Measurements from ENCODE around the gene RGS12. TPM values are rescaled to one million over a fixed set of nuclear protein-coding genes. Genes with fewer than 3 reads are reported as not detected.

Gene RGS12
- total RNA-seq, 1 donor, result 15.1 TPM

- no peak overlapping the region for H3K4me3 ChIP-seq (ENCODE audit: low read depth, low read length)
- no peak for TF ChIP-seq CTCF (IDR thresholded peaks at IDR 0.05; ENCODE audit: insufficient read depth, low read length)
- DNase-seq (ENCODE audit: low read depth), result no peak
Observed at GRCh38 chr4:3250438-3250955, 42.3 kb upstream of the RGS12 start.

- no peak overlapping the region for H3K4me3 ChIP-seq (ENCODE audit: low read depth, low read length)
- peak; percentile 4 for DNase-seq (ENCODE audit: low read depth)
- TF ChIP-seq CTCF (IDR thresholded peaks at IDR 0.05; ENCODE audit: insufficient read depth, low read length), result no peak
Observed at GRCh38 chr4:3250956-3251690, 41.7 kb upstream of the RGS12 start.

GRCh38 chr4:3251691-3252479 is 40.9 kb upstream of the RGS12 start:
- no peak for TF ChIP-seq CTCF (IDR thresholded peaks at IDR 0.05; ENCODE audit: insufficient read depth, low read length)
- no peak overlapping the region for H3K4me3 ChIP-seq (ENCODE audit: low read depth, low read length)
- DNase-seq (ENCODE audit: low read depth), result no peak

GRCh38 chr4:3252480-3252828 is 40.4 kb upstream of the RGS12 start:
- DNase-seq (ENCODE audit: low read depth), result no peak
- no peak for TF ChIP-seq CTCF (IDR thresholded peaks at IDR 0.05; ENCODE audit: insufficient read depth, low read length)
- H3K4me3 ChIP-seq (ENCODE audit: low read depth, low read length), result no peak overlapping the region

GRCh38 chr4:3252831-3253641 is 39.8 kb upstream of the RGS12 start:
- no peak for TF ChIP-seq CTCF (IDR thresholded peaks at IDR 0.05; ENCODE audit: insufficient read depth, low read length)
- H3K4me3 ChIP-seq (ENCODE audit: low read depth, low read length), result no peak overlapping the region
- no peak for DNase-seq (ENCODE audit: low read depth)

GRCh38 chr4:3253808-3254207 is 39.0 kb upstream of the RGS12 start:
- DNase-seq (ENCODE audit: low read depth), result no peak
- H3K4me3 ChIP-seq (ENCODE audit: low read depth, low read length), result no peak overlapping the region
- TF ChIP-seq CTCF (IDR thresholded peaks at IDR 0.05; ENCODE audit: insufficient read depth, low read length), result no peak
